DMS 273 (cell line): ENCODE data around the gene SORCS2.
"Not testable (repeated sequence)": the region's sequence is repeated elsewhere in the genome, so short reads cannot be mapped to it uniquely, and the experiment has no call there.

Source experiments
- DNase-seq: peaks from one replicate; lab custom pipeline; 2025; ENCODE audit not compliant: unreplicated experiment; lab: John Stamatoyannopoulos, UW

SORCS2 gene

DNA sequence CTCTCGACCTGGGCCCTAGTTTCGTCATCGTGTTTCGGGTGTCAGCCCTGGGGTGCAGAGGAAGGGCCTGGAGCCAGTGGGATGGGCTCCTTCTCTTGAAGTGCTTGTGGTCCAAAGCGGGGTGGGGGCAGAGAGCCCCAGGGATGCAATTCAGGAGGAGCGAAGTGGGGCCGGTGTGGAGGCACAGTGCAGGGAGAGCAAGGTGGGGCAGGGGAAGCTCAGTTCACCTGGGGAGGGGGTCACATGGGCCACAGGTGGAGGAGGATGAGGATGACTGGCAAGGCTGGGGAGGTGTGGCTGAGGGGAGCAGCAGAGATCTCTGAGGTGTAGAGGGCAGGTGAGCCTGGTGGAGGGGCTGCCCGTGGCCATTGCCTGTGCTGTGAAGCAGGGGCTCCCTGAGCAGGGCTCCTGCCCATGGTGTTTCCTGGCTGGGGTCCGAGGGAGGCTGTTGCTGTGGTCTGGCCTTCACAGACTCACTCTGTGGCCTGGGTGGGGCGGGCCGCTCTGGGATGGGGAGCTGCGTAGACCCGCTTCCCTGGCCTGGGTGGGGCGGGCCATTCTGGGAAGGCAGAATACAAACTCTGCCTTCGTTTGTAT lies 6.9 kb downstream of the SORCS2 start:
- DNase-seq = no peak

DNA sequence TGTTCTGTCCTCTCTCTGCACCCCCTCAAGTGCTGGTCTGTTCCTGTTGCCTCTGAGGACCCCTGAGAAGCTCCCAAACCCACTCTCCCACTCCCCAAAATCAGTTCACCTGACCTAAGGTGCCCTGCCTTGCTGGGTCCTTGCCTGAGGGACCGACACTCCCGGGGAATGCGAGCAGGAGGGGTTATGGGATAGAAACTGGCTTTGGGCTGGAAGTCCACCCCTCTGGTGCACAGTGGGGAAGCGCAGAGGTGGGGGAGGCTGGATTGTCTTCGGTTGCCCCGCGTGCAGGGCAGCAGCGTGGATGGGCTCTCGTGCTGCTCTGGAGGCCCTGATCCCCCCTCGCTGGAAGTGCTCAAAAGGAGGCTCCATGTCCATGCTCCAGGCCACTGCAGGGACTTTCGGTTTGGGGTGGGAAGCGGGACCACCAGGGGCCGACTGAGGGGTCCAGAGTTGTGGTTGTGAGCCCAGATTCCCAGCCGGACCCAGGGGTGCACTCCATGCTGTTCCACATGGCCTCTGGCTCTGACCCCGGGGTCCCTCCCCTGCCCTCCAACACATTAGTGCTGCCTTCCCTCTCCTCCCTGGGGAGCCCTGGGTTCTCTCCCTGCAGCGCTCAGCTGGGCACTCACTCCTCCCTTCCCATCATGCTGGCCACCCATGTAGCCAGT lies 7.6 kb downstream of the SORCS2 start:
- no peak for DNase-seq

DNA sequence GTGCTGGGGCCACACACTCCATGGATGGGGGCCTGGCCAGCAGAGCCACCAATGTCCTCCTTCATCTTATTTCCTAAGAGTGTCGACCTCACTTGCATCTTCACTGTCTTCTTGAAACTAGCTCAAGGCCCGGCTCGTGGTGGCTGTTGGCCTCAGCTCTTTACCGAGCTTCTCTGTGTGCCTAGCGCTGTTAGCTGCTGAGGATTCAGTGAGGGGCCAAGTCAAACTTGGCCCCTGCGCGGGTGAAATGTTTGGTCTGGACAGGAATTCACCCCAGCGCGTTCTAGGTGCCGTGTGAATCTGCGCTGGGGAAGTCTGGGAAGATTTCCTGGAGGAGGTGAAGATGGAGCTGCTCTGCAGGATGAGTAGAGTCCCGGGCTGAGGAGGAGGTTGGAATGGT lies 8.5 kb downstream of the SORCS2 start:
- no peak for DNase-seq

DNA sequence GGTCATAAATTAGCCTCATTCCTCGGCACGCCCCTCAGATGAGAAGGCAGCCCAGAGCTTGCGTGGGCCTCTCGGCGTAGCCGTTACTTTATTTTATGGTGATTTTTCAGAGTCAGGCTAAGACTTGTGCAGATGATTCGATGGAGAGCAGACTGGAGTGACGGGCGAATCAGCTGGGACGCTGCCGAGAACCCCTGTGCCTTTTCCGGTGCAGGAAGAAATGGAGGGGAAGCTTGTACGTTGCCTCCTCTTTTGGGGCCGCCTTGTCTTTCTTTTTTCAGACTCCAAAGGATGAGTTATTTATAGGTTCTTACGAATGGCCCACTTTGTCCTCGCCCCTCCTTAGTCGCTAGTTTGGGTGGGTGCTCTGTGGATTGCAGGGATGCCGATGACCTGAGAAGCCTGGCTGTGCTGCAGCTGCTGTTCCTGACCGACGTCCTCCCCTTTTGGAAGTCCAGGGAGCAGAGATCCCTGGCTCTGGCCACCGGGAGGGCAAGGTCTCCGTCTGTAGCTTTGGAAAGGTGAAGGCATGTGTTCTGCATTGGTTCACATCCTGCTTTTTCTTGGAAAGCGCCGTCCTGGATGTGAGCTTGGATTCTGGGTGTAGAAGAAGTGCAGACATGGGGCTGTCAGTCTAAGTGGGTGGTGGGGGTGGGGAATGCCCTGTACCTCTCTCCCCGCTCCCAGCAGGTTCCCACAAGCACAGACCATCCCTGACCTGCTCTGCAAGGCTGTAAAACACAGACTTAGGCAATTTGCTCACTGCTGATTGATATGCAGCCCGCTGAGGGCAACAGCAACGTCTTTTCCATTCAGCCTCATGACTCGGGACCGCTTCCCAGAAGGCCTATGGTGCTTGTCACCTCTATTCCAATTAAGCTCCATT lies 9.3 kb downstream of the SORCS2 start:
- DNase-seq = no peak

DNA sequence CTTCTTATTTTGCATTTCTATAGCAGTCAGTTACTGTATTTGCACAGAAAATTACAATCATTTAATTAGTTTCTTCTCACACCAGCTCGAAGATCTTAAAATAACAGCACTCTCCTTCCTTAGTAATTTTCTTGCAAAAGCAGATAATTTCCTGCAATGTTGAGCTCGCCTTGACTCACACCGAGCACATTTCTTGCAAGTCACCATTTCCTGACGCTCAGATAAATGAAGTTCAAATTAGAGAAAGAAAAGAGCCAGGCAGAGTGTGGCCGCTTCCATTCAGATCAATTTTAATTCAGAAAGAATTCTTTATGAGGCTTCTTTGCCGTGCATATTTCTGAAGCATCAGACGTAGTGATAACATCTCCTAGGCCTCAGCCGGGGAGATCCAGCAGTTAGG lies 10.1 kb downstream of the SORCS2 start:
- no peak for DNase-seq

DNA sequence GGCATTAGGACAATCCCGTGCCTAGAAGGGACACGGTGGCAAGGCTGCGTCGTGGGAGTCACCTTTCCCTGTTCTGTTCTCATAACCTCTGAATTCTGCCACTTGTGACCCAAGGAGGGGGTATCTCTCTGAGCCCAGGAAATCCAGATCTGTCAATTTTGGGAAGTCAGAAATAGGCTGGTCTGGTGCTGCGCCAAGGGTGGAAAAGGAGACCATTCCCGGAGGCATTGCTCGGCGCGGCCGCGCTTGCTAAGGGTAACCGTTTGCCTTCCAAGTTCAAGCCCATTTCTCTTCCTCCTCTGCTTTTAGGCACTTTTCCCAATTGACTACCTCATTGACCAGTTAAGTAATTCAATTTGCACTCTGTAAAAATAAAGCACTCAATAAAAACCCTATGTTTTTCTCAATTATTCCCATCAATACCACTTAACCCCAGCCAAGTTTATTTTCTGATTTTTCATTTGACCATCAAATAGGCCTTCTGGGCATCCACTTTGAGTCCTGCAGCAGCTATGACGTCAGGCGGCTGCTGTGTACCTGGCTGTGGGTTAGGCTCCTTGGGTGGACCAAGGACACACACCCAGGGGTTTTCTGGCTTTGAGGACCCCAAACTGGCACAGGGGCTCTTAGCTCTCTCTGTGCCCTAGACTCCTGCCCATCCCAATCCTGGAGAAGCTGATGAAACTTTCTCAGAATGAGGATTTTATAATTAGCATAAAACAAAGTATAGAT lies 12.5 kb downstream of the SORCS2 start:
- no peak for DNase-seq

DNA sequence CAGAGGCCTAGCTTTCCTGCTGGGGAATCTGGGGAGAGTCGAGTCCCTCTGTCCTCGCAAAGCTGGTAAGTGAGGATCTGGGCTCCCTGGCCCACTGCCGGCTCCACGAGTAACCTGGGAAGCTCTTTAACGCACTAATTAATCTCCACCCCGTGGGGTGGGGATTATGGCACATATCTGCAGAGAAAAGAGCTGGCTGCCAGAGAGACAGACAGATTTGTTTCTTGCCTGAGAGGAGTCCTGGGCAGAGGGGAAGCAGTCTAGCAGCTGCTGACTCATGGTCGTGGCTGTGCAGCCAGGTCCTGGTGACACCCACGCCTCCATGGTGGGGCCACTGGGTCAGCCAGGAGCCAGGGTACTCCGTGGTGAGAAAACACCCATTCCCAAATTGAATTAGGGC lies 14.0 kb downstream of the SORCS2 start:
- peak; percentile 15 for DNase-seq

DNA sequence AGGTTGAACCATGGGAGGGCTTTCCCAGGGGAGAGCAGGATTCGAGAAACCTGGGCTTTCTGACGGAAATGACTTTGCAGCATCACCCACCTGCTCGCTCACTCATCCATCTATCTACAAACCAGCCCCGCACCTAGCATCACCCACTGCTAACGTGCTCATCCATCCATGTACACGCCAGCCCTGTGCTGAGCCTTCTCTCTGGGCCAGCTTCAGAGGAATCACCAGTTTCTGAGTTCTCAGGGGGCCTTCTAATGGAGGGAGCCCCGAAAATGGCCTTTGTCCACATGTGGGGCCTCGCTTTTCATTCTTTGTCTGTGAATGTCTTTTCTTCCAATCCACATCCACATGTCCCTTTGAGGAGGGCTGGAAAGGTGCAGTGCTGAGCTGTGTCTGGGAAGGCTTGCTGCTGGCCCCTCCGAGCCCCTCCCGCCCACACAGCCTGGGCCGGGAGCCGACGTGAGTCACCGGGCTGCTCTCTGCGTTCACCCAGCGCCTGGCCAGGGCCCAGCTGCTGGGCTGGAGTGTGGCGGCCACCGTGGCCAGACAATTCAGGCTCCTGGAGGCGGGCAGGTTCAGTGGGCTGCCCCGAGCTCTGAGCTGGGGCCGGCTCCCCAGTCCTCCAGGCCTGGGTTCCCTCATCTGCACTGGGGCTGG lies 14.7 kb downstream of the SORCS2 start:
- peak; percentile 68 for DNase-seq

DNA sequence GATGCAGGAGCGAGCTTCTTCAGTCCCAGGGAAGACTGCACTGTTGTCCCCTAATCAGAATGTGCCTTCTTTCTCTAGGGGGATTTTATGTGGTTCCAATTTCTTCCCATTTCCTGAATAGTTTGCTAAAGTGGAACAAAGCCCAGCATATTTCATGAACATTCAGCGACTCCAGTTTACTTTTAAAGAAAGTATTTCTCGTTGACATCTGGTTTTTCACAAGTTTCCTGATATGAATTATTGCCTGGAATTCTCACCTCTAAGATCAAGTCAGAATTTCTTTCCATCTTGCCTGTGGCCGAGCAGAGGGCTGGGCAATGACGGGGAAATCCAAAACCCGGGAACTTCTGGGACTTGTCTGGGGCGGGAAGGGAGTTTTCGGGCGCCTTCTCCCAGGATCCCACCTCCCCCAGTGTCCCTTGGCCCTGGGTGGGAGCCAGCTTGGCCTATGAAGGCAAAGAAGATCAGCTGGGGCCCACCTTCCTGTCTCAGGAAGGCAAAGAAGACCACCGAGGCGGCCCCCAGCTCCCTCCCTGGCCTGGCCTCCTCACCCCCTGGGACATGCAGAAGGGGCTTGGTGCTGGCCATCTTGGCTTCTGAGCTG lies 15.4 kb downstream of the SORCS2 start:
- peak; percentile 20 for DNase-seq

DNA sequence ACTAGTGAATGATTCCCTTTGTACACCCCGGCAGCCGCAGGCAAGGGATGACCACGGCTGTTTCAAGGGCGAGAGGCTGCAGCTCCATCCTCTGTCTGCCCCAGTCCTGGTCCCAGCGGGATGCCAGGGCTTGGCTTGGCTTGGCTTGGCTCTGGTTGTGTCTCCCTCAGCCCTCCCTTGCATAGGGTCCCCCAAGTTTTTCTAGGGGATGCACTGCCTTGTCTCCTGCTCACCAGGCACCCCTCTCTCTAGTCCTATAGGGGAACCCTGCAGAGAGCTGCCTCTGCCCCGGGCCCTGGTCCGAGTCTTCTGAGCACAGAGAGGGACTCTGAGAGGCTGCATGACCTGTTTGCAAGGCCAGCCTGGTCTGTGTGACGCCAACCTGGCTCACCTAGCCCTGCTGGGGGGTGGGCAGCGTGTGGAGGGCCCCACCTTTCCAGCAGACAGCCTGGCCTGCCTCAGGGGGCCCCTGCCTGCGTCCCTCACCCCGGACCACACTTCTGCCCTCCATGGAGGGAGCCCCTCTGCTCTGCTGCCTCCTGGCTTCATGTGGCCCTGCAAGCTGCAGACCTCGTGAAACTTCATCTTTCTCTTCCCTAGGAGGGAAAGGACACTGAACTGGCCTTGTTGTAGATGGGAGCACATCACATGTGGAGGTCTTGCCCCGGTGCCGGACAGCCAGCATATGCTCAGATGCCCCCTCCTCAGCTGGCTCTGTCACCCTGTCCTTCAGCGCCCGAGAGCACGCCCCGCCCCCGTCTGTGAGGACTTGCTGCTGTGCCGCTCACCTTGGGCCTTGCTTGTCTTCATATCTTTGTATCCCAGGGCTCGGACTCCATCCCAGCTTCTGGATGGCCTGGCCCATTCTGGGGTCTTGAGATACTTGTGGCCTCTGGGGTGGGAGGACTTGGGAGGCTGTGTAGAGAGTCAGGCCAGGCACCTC lies 16.4 kb downstream of the SORCS2 start:
- DNase-seq = no peak

DNA sequence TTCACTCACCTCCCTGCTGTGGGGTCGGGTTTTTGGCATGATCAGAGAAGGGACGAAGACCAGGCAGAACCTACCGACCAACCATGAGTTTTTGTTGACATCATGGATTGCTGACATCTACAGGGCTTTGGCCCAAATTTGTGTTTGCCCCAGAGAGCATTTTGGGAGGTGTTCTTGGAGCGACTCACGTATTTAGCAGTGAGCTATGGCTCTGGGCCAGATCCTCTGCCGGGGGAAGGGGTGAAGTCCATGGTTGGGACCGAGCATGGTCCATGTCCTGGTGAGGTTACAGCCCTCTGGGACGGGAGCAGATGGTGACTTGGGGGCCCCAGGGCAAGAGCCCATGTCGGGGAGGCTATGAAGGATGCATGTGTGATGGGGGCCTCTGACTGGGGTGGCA lies 17.4 kb downstream of the SORCS2 start:
- no peak for DNase-seq

DNA sequence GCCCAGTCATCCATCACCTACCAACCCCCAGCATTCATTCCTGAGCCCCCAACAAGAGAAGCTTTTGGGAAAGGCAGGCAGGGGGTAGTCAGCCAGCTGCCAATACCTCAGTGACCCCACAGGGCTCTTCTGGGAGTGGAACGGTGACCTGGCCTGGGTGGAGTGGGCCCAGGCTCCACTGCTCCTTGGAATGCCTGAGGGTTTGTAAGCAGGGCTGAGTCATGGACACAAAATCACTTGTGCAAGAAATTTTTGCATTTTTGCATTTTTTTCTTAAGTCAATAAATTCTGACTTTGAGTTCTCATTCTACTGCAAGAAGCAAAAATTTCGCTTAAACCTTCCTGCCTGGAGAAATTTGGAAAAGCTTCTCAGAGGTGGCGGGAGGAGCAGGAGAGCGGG lies 18.5 kb downstream of the SORCS2 start:
- DNase-seq = no peak

DNA sequence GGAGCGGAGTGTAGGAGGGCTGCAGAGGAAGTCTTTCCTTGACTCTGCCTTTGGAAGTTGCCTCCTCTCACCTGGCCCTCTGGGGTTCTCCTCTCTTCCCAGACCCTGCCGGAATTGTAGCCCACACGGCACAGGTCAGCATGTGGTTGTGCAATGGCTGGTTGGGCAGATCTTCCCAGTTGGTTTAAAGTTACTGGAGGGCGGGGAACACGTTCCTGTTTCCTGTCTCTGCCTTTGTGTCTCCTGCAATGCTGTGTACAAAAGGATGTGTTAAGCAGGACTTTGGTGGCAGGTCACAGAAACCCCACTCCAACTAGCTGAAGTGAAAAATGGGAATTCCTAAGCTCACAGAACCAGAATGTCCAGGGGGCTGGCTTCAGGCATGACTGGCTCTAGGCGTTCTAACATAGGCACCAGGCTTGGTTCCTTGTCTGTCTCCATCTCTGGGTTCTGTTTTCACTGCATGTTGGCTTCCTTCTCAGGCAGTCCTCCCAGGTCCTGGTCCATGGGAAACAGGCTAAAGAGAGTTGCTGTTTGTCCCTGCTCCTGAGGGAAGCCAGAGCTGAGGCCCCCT lies 19.9 kb downstream of the SORCS2 start:
- DNase-seq = no peak

DNA sequence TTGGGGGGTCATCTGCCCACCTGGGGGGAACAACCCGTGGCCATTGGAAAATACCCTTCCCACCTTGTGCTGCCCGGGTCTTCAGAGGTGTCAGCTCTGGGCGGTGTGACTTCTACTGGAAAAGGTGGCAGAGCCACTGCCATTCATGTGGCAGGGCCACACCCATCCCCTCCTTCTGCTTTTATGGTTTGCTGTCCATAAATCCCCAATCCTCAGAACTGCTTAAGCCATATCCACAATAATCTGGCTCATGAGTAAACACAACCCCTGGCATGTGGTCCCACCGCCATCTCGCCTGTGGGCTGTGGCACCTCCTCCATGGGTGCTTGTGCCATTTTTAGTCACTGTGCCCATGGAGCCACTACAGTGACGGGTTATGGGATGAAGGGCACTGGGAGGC lies 20.6 kb downstream of the SORCS2 start:
- DNase-seq = no peak

DNA sequence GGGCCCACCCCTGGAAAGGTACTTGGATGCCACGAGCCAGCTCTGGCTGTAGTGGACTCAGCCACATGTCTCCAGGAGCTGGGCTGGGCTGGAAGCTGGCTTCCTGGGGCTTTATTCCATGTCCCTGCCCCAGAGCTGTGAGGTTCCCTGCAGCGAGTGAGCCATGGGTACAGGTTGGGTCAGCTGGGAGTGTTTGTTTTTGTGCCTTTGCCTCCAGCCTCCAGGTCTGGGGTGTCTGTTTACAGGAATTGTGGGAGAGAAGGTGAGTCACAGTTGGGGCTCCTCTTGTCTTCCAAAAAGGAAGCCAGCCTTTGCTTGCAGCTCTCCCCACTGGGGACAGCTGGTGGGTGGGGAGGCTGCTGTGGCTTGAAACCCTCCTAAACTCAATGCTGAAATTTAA lies 21.5 kb downstream of the SORCS2 start:
- DNase-seq = no peak

DNA sequence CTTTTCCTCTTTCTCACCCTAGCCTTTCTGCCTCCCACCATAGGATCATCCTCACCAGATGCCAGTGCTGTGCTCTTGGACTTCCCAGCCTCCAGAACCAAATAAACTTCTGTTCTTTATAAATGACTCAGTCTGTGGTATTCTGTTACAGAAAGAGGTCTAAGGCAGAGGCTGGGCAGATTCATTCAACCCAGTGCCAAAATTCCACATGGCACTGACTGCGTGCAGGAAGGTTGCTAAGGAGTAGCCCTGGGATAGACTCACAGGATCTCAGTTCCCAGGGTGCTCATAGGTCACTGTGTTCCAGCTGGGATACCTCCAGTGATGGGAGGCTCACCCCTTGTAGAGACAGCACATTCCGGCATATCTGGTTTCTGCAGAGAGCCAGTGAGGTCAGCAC lies 22.0 kb downstream of the SORCS2 start:
- no peak for DNase-seq

DNA sequence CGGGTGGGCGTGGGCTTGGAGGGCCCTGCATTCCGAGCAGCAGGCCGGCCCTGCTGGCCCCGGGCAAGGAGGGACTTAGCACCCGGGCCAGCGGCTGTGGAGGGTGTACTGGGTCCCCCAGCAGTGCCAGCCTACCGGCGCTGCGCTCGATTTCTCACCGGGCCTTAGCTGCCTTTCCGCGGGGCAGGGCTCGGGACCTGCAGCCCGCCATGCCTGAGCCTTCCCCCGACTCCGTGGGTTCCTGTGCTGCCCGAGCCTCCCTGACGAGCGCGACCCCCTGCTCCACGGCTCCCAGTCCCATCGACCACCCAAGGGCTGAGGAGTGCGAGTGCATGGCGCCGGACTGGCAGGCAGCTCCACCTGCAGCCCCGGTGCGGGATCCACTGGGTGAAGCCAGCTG lies 22.8 kb downstream of the SORCS2 start:
- DNase-seq = not testable (repeated sequence)

DNA sequence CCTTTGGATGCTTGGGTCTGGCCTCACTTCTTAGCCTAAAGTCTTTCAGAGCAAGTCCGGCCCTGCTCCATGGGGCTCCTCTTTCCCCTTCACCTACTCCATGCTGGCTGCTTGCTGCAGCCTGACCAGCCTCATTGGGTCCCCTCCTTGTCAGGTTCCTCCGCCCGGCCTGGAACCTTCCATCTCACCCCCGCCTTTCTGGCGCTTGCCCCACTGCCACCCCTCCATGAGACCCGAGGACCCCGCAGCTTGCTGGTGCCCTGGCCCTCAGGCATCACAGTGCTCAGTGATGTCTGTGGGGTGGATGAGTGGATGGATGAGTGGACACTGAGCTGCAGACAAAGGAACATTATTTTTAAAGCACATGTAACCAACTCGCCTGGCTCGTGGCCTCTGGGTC lies 24.7 kb downstream of the SORCS2 start:
- DNase-seq = no peak
